Neural cell (in vitro differentiated cells): ENCODE results near the gene PRRG4.

Source experiments
- CTCF ChIP-seq: fragments of 450-650 bp; IDR thresholded peaks from 2 replicates; pipeline ENCODE4 v1.5.1; 2014; ENCODE audit warnings: antibody characterized with exemption, mild to moderate bottlenecking, moderate library complexity; ENCODE audit not compliant: poor library complexity, severe bottlenecking
- EP300 ChIP-seq: fragments of 450-650 bp; conservative IDR thresholded peaks from 2 replicates; pipeline ENCODE4 v1.6.1; 2014; ENCODE audit warnings: antibody characterized with exemption, mild to moderate bottlenecking, moderate library complexity; ENCODE audit not compliant: poor library complexity, severe bottlenecking

GRCh38 chr11:32786811-32787210 is 42.9 kb upstream of the PRRG4 start:
- no peak for TF ChIP-seq CTCF
- TF ChIP-seq EP300 = no peak
